Endothelial cell of umbilical vein (primary cell): ENCODE results near the gene RPL12. TPM values are rescaled to one million over a fixed set of nuclear protein-coding genes. Genes with fewer than 3 reads are reported as not detected.
"Not testable (repeated sequence)": the region's sequence is repeated elsewhere in the genome, so short reads cannot be mapped to it uniquely, and the experiment has no call there.

Source experiments
- BruUV-seq: library from RNA; stranded (reverse); fragments of 400-500 nt; replicated peaks from 2 replicates; lab custom pipeline; 2021; lab: Mats Ljungman, UMichigan
- CTCF ChIA-PET: fragments of 300-600, 350-600 bp; sonication (Branson Sonifier 250); formaldehyde crosslinking; loops from one replicate; lab custom pipeline; 2021; ENCODE audit warnings: antibody characterized with exemption, inconsistent platforms; lab: Charles Lee
- POLR2A ChIA-PET: fragments of 300-600, 350-600 bp; sonication (Branson Sonifier 250); formaldehyde crosslinking; loops from one replicate; lab custom pipeline; 2021; ENCODE audit warnings: antibody characterized with exemption, inconsistent platforms; lab: Charles Lee
- DNase-seq: peaks from one replicate; pipeline ENCODE4 v3.0.0-alpha.2; 2011; ENCODE audit warnings: low read depth, low spot score
- FAIRE-seq: peaks from 2 replicates; lab custom pipeline; 2011; peaks lifted over from hg19 to GRCh38; lab: Jason Lieb, UNC
- H2AFZ ChIP-seq: 2 replicates; pipeline ENCODE4 v1.6.0; 2012; ENCODE audit warnings: low read depth, low read length, control low read depth, inconsistent platforms
- H3K27ac ChIP-seq: 2 replicates; pipeline ENCODE4 v1.5.1; 2011; ENCODE audit warnings: low read depth, mild to moderate bottlenecking, control low read depth, low read length, moderate library complexity; ENCODE audit not compliant: insufficient read depth
- H3K27me3 ChIP-seq, 2 experiments: 2 replicates each; pipeline versions ENCODE4 v1.6.0 to v1.6.1; 2011; ENCODE audit warnings: low read length in 2 of 2, mixed read lengths in 1 of 2; ENCODE audit not compliant: control insufficient read depth in 2 of 2, insufficient read depth in 2 of 2
- H3K36me3 ChIP-seq, 2 experiments: 2 replicates in 1 of 2; 3 replicates in 1 of 2; pipeline ENCODE4 v1.5.1; 2011; ENCODE audit warnings: low read length in 2 of 2, mild to moderate bottlenecking in 1 of 2, moderate library complexity in 1 of 2; ENCODE audit not compliant: control insufficient read depth in 2 of 2, insufficient read depth in 2 of 2; ENCODE audit errors: extremely low read depth in 1 of 2
- H3K4me1 ChIP-seq: 3 replicates; pipeline ENCODE4 v1.5.1; 2011; ENCODE audit warnings: mild to moderate bottlenecking, low read length; ENCODE audit not compliant: control insufficient read depth, insufficient read depth; ENCODE audit errors: extremely low read depth
- H3K4me2 ChIP-seq: 2 replicates; pipeline ENCODE4 v1.6.1; 2011; ENCODE audit warnings: low read length, control low read depth, mixed read lengths; ENCODE audit not compliant: insufficient read depth
- H3K4me3 ChIP-seq, 3 experiments: fragments of 200-600 bp in 1 of 3; sonication (generic), shearing (Covaris generic) in 1 of 3; replicated peaks in 1 of 3; 2 replicates each; pipeline ENCODE4 v1.5.1; 2011 to 2016; ENCODE audit warnings: control low read depth in 3 of 3, low read length in 3 of 3, mild to moderate bottlenecking in 2 of 3, inconsistent platforms in 1 of 3, low read depth in 1 of 3, moderate library complexity in 1 of 3; ENCODE audit not compliant: insufficient read depth in 1 of 3
- H3K79me2 ChIP-seq: 2 replicates; pipeline ENCODE4 v1.6.0; 2012; ENCODE audit warnings: low read length, inconsistent platforms; ENCODE audit not compliant: control insufficient read depth, insufficient read depth
- H3K9ac ChIP-seq: replicated peaks from 2 replicates; pipeline ENCODE3; 2011; ENCODE audit warnings: low read length, control low read depth; ENCODE audit not compliant: insufficient read depth; ENCODE audit errors: extremely low read depth
- H3K9me1 ChIP-seq: replicated peaks from 3 replicates; pipeline ENCODE4 v1.6.0; 2011; ENCODE audit warnings: mild to moderate bottlenecking, low read length; ENCODE audit not compliant: control insufficient read depth, insufficient read depth; ENCODE audit errors: extremely low read depth
- H3K9me3 ChIP-seq: replicated peaks from 2 replicates; pipeline ENCODE4 v1.5.1; 2012; ENCODE audit warnings: low read length, inconsistent platforms; ENCODE audit not compliant: control insufficient read depth, insufficient read depth
- H4K20me1 ChIP-seq: replicated peaks from 2 replicates; pipeline ENCODE3; 2011; ENCODE audit warnings: mild to moderate bottlenecking, low read length; ENCODE audit not compliant: control insufficient read depth, insufficient read depth; ENCODE audit errors: extremely low read depth
- EZH2 ChIP-seq: IDR thresholded peaks from 2 replicates; pipeline ENCODE4 v1.6.1; 2012; ENCODE audit warnings: borderline replicate concordance, low read depth, mild to moderate bottlenecking, moderate library complexity, low read length, inconsistent platforms; ENCODE audit not compliant: severe bottlenecking
- FOS ChIP-seq: IDR thresholded peaks from 2 replicates; pipeline ENCODE4 v1.6.1; 2011; ENCODE audit warnings: mild to moderate bottlenecking, low read length, moderate library complexity, borderline replicate concordance; ENCODE audit not compliant: insufficient read depth
- GATA2 ChIP-seq: IDR thresholded peaks from 2 replicates; pipeline ENCODE4 v1.7.0; 2011; ENCODE audit warnings: low read depth, mild to moderate bottlenecking, moderate library complexity, mixed read lengths, low read length; ENCODE audit not compliant: insufficient read length, insufficient read depth
- JUN ChIP-seq: IDR thresholded peaks from 2 replicates; pipeline ENCODE4 v1.6.1; 2011; ENCODE audit warnings: borderline replicate concordance, low read depth; ENCODE audit not compliant: insufficient read length, insufficient read depth
- MYC ChIP-seq: IDR thresholded peaks from one replicate; pipeline ENCODE4 v1.6.1; 2011; ENCODE audit warnings: mild to moderate bottlenecking, low read depth, low read length
- POLR2A ChIP-seq: IDR thresholded peaks from 2 replicates; pipeline ENCODE4 v1.6.1; 2012; ENCODE audit warnings: low read depth, mild to moderate bottlenecking, control low read depth, low read length
- POLR2AphosphoS5 ChIP-seq: IDR thresholded peaks from 2 replicates; pipeline ENCODE4 v1.6.1; 2012; ENCODE audit warnings: low read depth, mild to moderate bottlenecking, control low read depth, low read length, moderate library complexity; ENCODE audit not compliant: insufficient read depth
- dilution Hi-C: fragments of 300-500 bp; cut with MboI; formaldehyde crosslinking; loops from one replicate; pipeline ENCODE4 v1.15.0; 2019; ENCODE audit warnings: low sequenced_read_pairs; ENCODE audit not compliant: extremely low pct_ligation_motif_present
- intact Hi-C: fragments of 100-400 bp; cut with micrococcal nuclease; formaldehyde crosslinking; loops from one replicate; pipeline ENCODE4 v1.10.0; 2022
- polyA plus RNA-seq, 4 experiments: library from polyadenylated mRNA; depleted of rRNA in 3 of 4; stranded (reverse) in 3 of 4; unstranded in 1 of 4; fragments of >200 nt; gene quantifications; 2 replicates each; pipeline versions ENCODE4 v1.2.1 to v1.2.3, GENCODE V29; 2011 to 2012; ENCODE audit warnings: missing spikeins in 1 of 4
- total RNA-seq: library from RNA; stranded (reverse); gene quantifications from 2 replicates; pipeline ENCODE4 v1.2.3, GENCODE V29; 2021
- TF ChIP-seq, protein P1 (sequence below), 2 donors: IDR thresholded peaks; 1 replicate in 1 of 2; 2 replicates in 1 of 2; pipeline ENCODE4 v1.5.1; 2011; ENCODE audit warnings: low read length in 2 of 2, mild to moderate bottlenecking in 2 of 2, moderate library complexity in 2 of 2, control low read depth in 1 of 2, inconsistent platforms in 1 of 2, low read depth in 1 of 2; ENCODE audit not compliant: insufficient read depth in 1 of 2; ENCODE audit errors: extremely low read depth in 1 of 2
- TF ChIP-seq, protein P2 (sequence below): IDR thresholded peaks from 2 replicates; pipeline ENCODE4 v1.6.1; 2011; ENCODE audit not compliant: insufficient read depth, insufficient read length

Gene RPL12
- total and polyA plus RNA-seq, 2 donors (not counting 3 experiments of a cell fraction or from before 2014, with no cell fraction given) = 1,231 to 3,007 TPM

DNA sequence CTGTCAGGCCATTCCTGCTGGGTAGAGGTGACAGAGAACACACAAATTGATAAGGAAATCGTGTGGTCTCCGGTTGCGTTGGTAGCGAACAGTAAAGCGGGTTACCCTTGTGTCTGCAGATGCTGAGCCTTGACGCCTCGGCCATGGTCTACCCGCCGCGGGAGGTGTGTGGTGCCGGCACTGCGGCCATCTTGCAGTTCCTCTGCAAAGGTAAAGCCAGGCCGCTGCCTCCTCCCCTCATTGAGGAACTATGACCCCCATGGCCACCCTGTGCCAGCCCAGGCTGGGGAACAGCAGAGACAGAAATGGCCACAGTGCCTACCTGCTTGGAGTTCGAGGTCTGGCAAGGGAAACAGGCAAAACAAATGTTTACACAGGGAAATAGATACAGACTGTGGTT is 16.4 kb upstream of the RPL12 start:
- intact Hi-C loops (no loop called here), dilution Hi-C loops (no loop called here)
- Histone ChIP-seq H3K9ac (no peak overlapping the region), H2AFZ (no peak overlapping the region), H3K27me3 (no peaks in the 10 kb centered on the region), H3K27ac (no peak overlapping the region), H3K4me2 (no peak overlapping the region), H3K4me3 (no peak overlapping the region), H3K9me1 (no peaks in the 10 kb centered on the region), H4K20me1 (no peaks in the 10 kb centered on the region), H3K36me3 (peaks cover 2 to 8% of the 10 kb centered on the region in 2 experiments), H3K79me2 (no peaks in the 10 kb centered on the region), H3K9me3 (no peaks in the 10 kb centered on the region), H3K4me1 (no peaks in the 10 kb centered on the region)
- DNase-seq = no peak
- TF ChIP-seq, protein P1, sequence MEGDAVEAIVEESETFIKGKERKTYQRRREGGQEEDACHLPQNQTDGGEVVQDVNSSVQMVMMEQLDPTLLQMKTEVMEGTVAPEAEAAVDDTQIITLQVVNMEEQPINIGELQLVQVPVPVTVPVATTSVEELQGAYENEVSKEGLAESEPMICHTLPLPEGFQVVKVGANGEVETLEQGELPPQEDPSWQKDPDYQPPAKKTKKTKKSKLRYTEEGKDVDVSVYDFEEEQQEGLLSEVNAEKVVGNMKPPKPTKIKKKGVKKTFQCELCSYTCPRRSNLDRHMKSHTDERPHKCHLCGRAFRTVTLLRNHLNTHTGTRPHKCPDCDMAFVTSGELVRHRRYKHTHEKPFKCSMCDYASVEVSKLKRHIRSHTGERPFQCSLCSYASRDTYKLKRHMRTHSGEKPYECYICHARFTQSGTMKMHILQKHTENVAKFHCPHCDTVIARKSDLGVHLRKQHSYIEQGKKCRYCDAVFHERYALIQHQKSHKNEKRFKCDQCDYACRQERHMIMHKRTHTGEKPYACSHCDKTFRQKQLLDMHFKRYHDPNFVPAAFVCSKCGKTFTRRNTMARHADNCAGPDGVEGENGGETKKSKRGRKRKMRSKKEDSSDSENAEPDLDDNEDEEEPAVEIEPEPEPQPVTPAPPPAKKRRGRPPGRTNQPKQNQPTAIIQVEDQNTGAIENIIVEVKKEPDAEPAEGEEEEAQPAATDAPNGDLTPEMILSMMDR (IDR thresholded peaks at IDR 0.05; ENCODE audit: extremely low read depth in 1 of 2, insufficient read depth in 1 of 2, low read depth in 1 of 2, low read length in 2 of 2) = no peak
- TF ChIP-seq POLR2A = no peak
- TF ChIP-seq, protein P2, sequence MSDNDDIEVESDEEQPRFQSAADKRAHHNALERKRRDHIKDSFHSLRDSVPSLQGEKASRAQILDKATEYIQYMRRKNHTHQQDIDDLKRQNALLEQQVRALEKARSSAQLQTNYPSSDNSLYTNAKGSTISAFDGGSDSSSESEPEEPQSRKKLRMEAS = no peak
- no peak for TF ChIP-seq POLR2AphosphoS5
- TF ChIP-seq EZH2 = no peak
- no peak for TF ChIP-seq MYC
- TF ChIP-seq GATA2 = no peak
- TF ChIP-seq FOS = no peak
- no peak for TF ChIP-seq JUN
- FAIRE-seq = no peak
- BruUV-seq = no TSS peak
- CTCF ChIA-PET = no interaction called here
- POLR2A ChIA-PET = interaction anchor here (0.9 kb wide), 1 partner anchor 16 kb away, joined by 3 read pairs; the partner anchor contains the start of genes LRSAM1 and RPL12

DNA sequence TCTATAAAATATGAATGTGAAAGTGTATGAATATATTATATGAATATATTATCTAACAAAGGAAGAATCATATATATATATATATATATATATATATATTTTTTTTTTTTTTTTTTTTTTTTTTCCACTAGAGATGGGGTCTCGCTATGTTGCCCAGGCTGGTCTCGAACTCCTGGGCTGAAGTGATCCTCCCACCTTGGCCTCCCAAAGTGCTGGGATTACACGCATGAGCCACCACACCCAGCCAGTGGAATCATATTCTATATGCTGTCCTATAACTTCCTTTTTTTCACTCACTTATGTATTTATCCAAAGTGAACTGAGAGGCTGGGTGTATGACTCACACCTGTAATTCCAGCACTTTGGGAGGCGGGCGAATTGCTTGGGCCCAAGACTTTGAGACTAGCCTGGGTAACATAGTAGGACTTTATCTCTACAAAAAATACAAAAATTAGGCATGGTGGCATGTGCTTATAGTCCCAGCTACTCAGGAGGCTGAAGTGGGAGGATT is 15.3 kb upstream of the RPL12 start:
- H3K9me1 ChIP-seq, H3K9me3 ChIP-seq, H3K27me3 ChIP-seq, CTCF ChIA-PET, intact Hi-C loops, H3K9ac ChIP-seq, FAIRE-seq, BruUV-seq, H3K79me2 ChIP-seq, H3K4me2 ChIP-seq, H3K4me1 ChIP-seq, H3K4me3 ChIP-seq, H4K20me1 ChIP-seq, DNase-seq, H2AFZ ChIP-seq, POLR2A ChIA-PET, H3K27ac ChIP-seq, dilution Hi-C loops: not testable (repeated sequence)
- H3K36me3 ChIP-seq = peaks cover 2 to 13% of the 10 kb centered on the region in 2 experiments
